ENCODE results near the gene PARS2.

PARS2 gene

DNA sequence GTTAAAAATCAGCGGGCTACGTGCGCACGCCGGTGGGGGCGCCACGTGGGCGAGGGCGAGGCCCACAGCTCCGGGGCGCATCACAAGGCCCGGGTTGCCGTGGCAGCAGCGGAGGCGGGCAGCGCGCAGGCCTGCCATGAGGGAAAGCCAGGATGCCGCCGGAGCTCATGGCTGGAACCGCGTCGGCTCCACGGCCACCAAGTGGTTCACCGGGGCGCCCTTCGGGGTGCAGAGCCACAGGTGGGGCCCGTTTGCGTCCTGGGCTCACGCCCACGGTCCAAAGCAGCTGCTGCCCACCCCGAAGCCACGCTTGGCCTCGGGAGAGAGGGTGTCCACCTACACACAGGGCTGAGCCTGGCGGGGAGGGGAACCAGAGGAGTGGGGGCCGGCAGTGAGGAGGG lies 41.7 kb upstream of the PARS2 start:
- H3K4me3 ChIP-seq (ENCODE audit: low read length): no peak overlapping the region
- no peak for TF ChIP-seq ZNF274 (IDR thresholded peaks at IDR 0.05; ENCODE audit: low read depth, low read length)

- no peak overlapping the region for H3K4me3 ChIP-seq (ENCODE audit: low read length)
- TF ChIP-seq ZNF274 (IDR thresholded peaks at IDR 0.05; ENCODE audit: low read depth, low read length): no peak
Observed at GRCh38 chr1:54805466-54805865, 41.1 kb upstream of the PARS2 start.

DNA sequence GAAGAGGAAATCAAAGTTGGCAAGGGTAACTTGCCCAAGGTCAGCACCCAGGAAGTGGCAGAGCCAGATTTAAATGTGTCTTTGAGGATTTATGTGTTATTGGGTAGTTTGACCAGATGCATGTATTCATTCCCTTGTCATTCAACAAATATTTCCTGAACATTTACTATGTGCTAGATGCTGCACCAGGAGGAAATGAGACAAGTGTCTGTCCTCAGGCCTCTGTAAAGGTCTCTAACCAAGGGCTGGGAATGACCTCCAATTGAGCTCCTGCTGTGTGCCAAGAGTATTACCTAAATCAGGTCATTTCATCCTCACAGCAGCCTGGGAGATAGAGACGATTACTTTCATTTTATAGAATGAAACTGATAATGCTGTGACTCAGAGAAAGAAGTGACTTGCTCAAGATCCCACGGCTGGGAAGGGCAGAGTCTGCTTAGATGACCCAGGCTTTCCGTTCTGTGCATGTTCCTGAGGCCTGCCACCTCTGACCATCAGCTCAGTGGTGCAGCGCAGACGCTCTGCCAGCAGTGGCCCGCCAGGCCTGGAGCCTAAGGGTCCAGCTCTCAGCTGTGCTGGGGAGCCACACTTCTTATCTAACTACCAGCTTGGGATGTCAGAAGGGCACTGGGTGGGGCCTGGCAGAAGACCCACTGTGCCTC lies 40.3 kb upstream of the PARS2 start:
- TF ChIP-seq ZNF274 (IDR thresholded peaks at IDR 0.05; ENCODE audit: low read depth, low read length): no peak

DNA sequence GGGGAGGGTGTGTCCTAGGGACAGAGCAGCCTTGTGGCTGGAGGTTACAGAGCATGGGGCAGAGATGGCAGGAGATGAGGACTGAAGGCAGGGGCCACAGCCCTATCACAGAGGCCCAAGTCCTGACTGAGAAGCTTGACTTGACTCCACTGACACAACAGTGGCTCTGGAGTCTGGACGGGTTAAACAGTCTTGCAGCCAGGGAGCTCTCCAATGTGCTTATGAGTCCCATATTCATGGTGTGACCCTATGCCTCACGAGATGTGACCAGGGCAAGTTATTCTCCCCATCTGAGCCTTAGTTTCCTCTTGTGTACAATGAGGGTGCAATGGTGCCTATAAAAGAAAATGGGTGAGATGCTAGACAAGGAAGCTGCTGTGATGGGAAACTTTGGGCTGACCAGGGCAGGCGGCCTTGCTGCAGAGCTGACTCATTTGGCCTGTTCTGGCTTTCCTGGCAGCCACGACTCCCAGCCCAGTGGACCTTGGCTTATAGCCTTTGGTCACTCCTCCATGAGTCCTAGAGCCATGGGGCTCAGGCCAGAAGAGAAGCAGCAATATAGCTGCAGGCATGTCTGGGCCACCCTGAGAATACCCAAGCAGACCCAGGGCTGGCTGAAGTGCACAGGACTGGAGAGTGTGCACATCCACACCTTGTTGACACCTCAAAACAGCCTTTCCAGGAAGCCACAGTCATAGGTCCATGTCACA lies 39.6 kb upstream of the PARS2 start:
- TF ChIP-seq ZNF274 (IDR thresholded peaks at IDR 0.05; ENCODE audit: low read depth, low read length): no peak
- no peak overlapping the region for H3K4me3 ChIP-seq (ENCODE audit: low read length)

More for the DNA sequence above, 40.3 kb upstream of the PARS2 start:
- no peak overlapping the region for H3K4me3 ChIP-seq (ENCODE audit: low read length)

DNA sequence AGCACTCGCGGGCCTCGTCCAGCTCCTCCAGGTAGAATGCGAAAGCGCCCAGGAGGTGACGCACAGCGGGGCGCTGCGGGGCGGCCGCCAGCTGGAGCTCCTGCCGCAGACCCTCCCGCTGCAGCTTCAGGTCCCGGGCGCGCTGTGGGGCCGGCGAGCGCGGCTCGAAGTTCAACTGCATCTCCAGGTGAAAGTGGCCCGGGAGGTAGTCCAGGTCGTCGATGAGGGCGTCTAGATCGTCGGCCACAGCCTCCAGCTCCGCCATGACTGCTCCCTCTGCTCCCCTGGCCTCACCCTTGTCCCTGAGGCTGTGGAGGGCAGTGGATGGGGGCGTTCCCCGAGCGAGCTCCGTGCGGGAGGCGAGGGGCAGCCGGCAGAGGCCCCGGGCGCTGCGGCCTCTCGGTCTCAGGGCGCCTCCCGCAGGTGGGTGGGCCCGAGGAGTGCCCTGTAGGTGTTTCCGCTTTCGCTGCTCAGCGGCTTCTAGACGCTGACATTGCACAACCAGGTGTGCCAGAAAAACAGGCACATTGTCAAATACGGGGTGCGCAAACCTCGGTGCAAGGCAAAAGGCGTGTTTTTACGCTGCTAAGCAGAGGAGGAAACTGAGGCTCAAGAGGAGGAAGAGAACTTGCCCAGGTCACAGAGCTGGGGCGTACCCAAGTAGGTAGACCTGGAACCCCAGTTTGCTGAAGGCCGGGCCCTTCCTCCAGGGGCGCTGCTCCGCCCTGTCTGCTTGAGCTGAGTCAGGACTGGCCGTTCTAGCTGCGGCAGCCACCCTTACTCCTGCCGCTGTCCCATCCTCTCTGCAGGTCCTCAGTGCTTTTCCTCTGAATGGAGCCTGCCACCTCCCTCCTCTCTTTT lies 36.8 kb upstream of the PARS2 start, which contains the start of gene TTC22:
TSS of gene TTC22 (minus strand) at position 425 of the 861 bp plus-strand sequence. CDS start at position 265, 160 bp downstream.
- H3K4me3 ChIP-seq (ENCODE audit: low read length): peak within 1 kb of the TSS; percentile 58; the same call in 1 of the 2 replicates
- TF ChIP-seq ZNF274 (IDR thresholded peaks at IDR 0.05; ENCODE audit: low read depth, low read length): no peak

DNA sequence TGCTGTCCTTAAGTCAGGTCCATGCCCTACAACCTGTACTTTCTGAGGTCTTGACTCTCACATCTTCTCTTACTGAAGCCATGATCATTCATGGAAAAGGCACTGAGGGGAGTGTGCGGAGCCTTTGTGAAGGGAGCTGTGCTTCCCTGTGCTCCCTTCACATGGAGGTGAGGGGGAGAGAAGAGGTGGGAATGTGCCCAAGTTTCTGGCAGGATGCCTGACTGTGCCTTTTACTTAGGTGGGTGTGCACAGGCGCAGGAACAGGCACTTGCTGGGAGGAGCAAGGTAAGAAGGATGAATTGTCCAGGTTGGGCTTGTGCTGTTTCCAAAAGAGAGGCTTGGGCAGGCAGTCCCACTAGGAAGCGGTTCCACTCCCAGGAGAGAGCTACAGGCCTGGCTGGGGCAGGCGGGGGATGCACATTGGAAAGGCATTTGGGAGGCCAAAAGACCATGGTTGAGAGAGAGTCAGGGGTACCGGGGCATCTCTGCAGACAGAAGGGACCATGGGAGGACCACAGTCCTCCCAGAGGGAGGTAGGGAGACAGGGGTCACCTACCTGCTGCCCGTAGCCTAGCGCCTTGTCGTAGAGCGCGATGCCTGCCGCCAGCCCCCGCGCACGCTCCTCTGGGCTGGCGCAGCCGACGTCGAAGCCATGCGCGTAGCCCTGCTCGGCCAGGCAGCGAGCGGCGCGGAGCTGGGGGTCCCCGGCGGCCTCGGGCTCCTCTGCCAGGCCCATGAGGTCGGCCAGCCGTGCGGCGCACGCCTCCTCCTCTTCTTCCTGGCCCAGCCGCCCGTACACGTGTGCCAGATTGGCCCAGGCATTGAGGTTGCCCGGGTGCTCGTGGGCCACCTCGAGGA lies 35.9 kb upstream of the PARS2 start:
- no peak for TF ChIP-seq ZNF274 (IDR thresholded peaks at IDR 0.05; ENCODE audit: low read depth, low read length)
- peak overlapping the region; percentile 58; the same call in 1 of the 2 replicates for H3K4me3 ChIP-seq (ENCODE audit: low read length)

GRCh38 chr1:54798769-54799641 lies 34.7 kb upstream of the PARS2 start:
- TF ChIP-seq ZNF274 (IDR thresholded peaks at IDR 0.05; ENCODE audit: low read depth, low read length): no peak
- H3K4me3 ChIP-seq (ENCODE audit: low read length): no peak overlapping the region

DNA sequence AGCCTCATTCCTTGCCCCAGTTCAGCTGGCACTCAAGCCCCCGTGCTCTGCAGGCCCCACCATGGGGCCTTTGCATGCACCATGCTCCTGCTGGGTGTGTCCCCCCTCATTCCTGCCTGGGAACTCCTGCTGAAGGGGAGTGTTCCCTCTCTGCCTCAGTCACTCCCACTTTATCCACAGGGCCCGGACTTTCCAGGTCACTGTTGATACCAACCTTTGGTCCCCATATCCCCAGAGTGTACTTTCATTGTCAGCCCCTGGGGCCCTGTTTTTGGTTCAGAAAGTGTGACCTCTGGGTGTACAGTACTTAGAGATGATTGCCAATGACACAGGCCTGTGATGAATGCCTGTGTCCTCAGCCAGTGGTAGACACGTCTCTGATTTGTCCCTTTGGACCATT lies 33.9 kb upstream of the PARS2 start:
- TF ChIP-seq ZNF274 (IDR thresholded peaks at IDR 0.05; ENCODE audit: low read depth, low read length): no peak
- H3K4me3 ChIP-seq (ENCODE audit: low read length): no peak overlapping the region

DNA sequence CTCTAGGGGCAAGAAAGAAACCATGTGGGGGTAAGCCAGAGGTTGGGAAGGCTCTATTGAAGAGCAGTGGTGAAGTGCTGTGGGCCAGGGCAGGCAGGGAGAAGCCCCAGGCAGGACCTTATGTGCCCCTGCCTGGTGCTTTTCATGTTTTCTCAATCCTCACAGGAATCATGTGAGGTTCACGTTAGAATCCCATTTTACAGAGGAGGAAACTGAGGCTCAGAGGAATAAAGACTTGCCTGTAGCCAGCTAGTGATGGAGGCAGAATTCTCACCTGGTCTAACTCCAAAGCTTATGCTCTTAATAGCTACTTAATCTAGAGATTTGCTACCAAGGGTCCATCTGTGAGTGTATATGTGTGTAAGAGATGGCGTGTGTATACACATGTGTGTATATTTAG lies 32.6 kb upstream of the PARS2 start:
- TF ChIP-seq ZNF274 (IDR thresholded peaks at IDR 0.05; ENCODE audit: low read depth, low read length): no peak
- H3K4me3 ChIP-seq (ENCODE audit: low read length): no peak overlapping the region

DNA sequence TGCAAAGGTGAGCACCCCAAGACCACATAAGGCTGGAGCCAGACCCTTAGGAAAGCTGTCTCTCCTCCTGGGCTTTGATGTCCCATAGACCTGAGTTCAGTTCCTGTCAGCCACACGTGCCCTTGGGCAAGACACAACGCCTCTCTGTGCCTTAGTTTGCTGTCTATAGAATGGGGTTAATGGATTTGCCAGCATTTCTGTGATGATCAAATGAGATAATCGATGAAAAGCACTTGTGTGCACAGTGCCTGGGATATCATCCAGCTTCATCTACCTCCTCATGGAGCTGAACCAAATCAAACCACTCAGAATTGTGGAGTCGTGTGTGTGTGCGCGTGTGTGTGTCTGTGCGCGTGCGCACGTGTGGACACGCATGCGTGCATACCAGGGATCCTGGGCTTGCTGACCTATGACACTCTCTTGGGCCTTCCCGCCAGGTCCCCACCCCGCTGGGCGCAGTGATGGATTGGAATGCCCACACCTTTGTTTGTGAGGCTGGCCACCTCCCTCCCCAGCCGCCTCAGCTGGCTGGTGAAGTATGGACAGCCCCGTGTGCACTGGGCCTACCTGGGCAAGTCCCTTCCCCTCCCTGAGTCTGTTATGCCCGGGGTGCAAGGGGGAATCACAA lies 31.6 kb upstream of the PARS2 start:
- no peak overlapping the region for H3K4me3 ChIP-seq (ENCODE audit: low read length)

DNA sequence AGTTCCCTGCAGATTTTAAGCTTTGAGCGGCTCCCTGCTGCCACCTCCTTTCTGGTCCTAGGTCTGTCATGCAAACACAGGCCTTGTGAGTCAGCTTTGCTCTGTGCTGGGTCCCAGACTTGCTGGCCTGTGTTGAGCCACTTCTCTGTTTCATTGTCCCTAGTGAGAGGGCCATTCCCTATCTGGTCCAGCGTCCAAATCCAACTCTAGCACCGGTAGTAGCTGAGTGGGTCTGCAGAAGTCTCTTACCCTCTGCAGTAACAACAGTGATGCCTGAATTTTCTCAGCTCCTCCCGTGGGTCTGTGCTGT lies 31.0 kb upstream of the PARS2 start:
- no peak overlapping the region for H3K4me3 ChIP-seq (ENCODE audit: low read length)
- TF ChIP-seq ZNF274 (IDR thresholded peaks at IDR 0.05; ENCODE audit: low read depth, low read length): no peak

More for the DNA sequence above, 31.6 kb upstream of the PARS2 start:
- no peak for TF ChIP-seq ZNF274 (IDR thresholded peaks at IDR 0.05; ENCODE audit: low read depth, low read length)
